Skeletal muscle tissue (tissue), 4 donors: Measurements from ENCODE around the gene TUBB4B. TPM values are rescaled to one million over a fixed set of nuclear protein-coding genes. Genes with fewer than 3 reads are reported as not detected.
"Not testable (repeated sequence)": the region's sequence is repeated elsewhere in the genome, so short reads cannot be mapped to it uniquely, and the experiment has no call there.

Experiments
- H3K27ac ChIP-seq: one replicate; pipeline ENCODE4 v1.7.0; 2013; ENCODE audit warnings: mild to moderate bottlenecking, low read depth, low read length, inconsistent platforms
- H3K27me3 ChIP-seq, 3 donors: one replicate each; pipeline ENCODE4 v1.7.0; 2013; ENCODE audit warnings: low read length in 3 of 3; ENCODE audit not compliant: control insufficient read depth in 3 of 3, insufficient read depth in 3 of 3
- H3K36me3 ChIP-seq, 3 donors: one replicate each; pipeline ENCODE4 v1.7.0; 2013; ENCODE audit warnings: low read length in 3 of 3; ENCODE audit not compliant: control insufficient read depth in 3 of 3, insufficient read depth in 3 of 3
- H3K4me1 ChIP-seq, 3 donors: one replicate each; pipeline ENCODE4 v1.7.0; 2013; ENCODE audit warnings: low read length in 3 of 3, mild to moderate bottlenecking in 3 of 3; ENCODE audit not compliant: control insufficient read depth in 3 of 3, insufficient read depth in 3 of 3
- H3K4me3 ChIP-seq, 3 donors: one replicate each; pipeline ENCODE4 v1.7.0; 2013; ENCODE audit warnings: low read length in 3 of 3
- H3K9ac ChIP-seq, 3 donors: one replicate each; pipeline ENCODE4 v1.7.0; 2013; ENCODE audit warnings: low read length in 3 of 3, mild to moderate bottlenecking in 3 of 3, moderate library complexity in 2 of 3, low read depth in 1 of 3
- H3K9me3 ChIP-seq, 3 donors: one replicate each; pipeline ENCODE4 v1.7.0; 2013; ENCODE audit warnings: low read length in 3 of 3; ENCODE audit not compliant: control insufficient read depth in 3 of 3
- total RNA-seq: library from RNA; depleted of rRNA; stranded (reverse); fragments of >200 nt; gene quantifications from one replicate; pipeline ENCODE4 v1.2.3, GENCODE V29; 2014
- donor health status: Osteomylitis.

TUBB4B gene
- total RNA-seq, 1 donor from 2014 or later = 97.1 TPM

- Histone ChIP-seq H3K4me1 (peaks cover 37 to 47% (median 43%) of the 10 kb centered on the region in 3 donors), H3K27ac (peak overlapping the region; percentile 81)
Observed at GRCh38 chr9:137236936-137237421, 4.1 kb upstream of the TUBB4B start.

GRCh38 chr9:137237759-137238726 lies 3.0 kb upstream of the TUBB4B start:
- Histone ChIP-seq H3K36me3 (peaks cover 10 to 14% (median 12%) of the 10 kb centered on the region in 3 donors), H3K9ac (peak overlapping the region; percentile 64 to 74 (median 68)), H3K27ac (peak overlapping the region; percentile 81), H3K27me3 (peaks cover 0 to 17% (median 9%) of the 10 kb centered on the region in 3 donors), H3K4me3 (peak overlapping the region in 1 of 3 donors; percentile 43), H3K9me3 (no peaks in the 10 kb centered on the region), H3K4me1 (peaks cover 47 to 58% (median 52%) of the 10 kb centered on the region in 3 donors)

More at GRCh38 chr9:137236936-137237421, 4.1 kb upstream of the TUBB4B start:
- Histone ChIP-seq H3K36me3 (peaks cover under 1 to 4% (median 1%) of the 10 kb centered on the region in 3 donors), H3K27me3 (peaks cover 0 to 21% (median 16%) of the 10 kb centered on the region in 3 donors), H3K9me3 (no peaks in the 10 kb centered on the region), H3K9ac (peak overlapping the region; percentile 64 to 74 (median 68)), H3K4me3 (peak overlapping the region; percentile 48 to 64 (median 61))

GRCh38 chr9:137239541-137240200 lies 1.4 kb upstream of the TUBB4B start:
- H3K27me3 ChIP-seq, H3K9me3 ChIP-seq: not testable (repeated sequence)
- Histone ChIP-seq H3K9ac (peak overlapping the region; percentile 74 to 88 (median 75)), H3K4me3 (peak overlapping the region; percentile 60 to 80 (median 79)), H3K36me3 (peaks cover 18 to 24% (median 20%) of the 10 kb centered on the region in 3 donors), H3K4me1 (peaks cover 64 to 74% (median 66%) of the 10 kb centered on the region in 3 donors), H3K27ac (peak overlapping the region; percentile 95)

- H3K27ac ChIP-seq = peak overlapping the region; percentile 95
- peaks cover 0 to 3% (median 0%) of the 10 kb centered on the region in 3 donors for H3K27me3 ChIP-seq
- H3K9me3 ChIP-seq = no peaks in the 10 kb centered on the region
- H3K4me3 ChIP-seq = peak overlapping the region; percentile 60 to 80 (median 79)
- H3K9ac ChIP-seq = peak overlapping the region; percentile 74 to 88 (median 75)
- H3K4me1 ChIP-seq = peaks cover 67 to 78% (median 69%) of the 10 kb centered on the region in 3 donors
- peaks cover 18 to 24% (median 20%) of the 10 kb centered on the region in 3 donors for H3K36me3 ChIP-seq
Observed at GRCh38 chr9:137240318-137240840, 708 bp upstream of the TUBB4B start.

- Histone ChIP-seq H3K4me1 (peaks cover 55 to 74% (median 65%) of the 10 kb centered on the region in 3 donors), H3K27ac (peak overlapping the region; percentile 84), H3K4me3 (peak overlapping the region; percentile 51 to 83 (median 83)), H3K9ac (peak overlapping the region; percentile 88 to 91 (median 90)), H3K9me3 (no peaks in the 10 kb centered on the region), H3K36me3 (peaks cover 18 to 24% (median 20%) of the 10 kb centered on the region in 3 donors), H3K27me3 (no peaks in the 10 kb centered on the region)
Observed at GRCh38 chr9:137241490-137242268, 592 bp downstream of the TUBB4B start.

GRCh38 chr9:137242269-137243203 lies 1.4 kb downstream of the TUBB4B start:
- Histone ChIP-seq H3K27ac (peak overlapping the region; percentile 84), H3K4me1 (peaks cover 47 to 74% (median 64%) of the 10 kb centered on the region in 3 donors), H3K9me3 (no peaks in the 10 kb centered on the region), H3K27me3 (no peaks in the 10 kb centered on the region), H3K4me3 (peak overlapping the region; percentile 51 to 83 (median 83)), H3K9ac (peak overlapping the region; percentile 88 to 91 (median 90)), H3K36me3 (peaks cover 18 to 24% (median 20%) of the 10 kb centered on the region in 3 donors)

GRCh38 chr9:137243266-137243625 lies 2.2 kb downstream of the TUBB4B start:
- H3K9ac ChIP-seq = peak overlapping the region in 2 of 3 donors; percentile 20 to 90
- H3K27me3 ChIP-seq, H3K9me3 ChIP-seq: not testable (repeated sequence)
- H3K4me3 ChIP-seq = peak overlapping the region in 1 of 3 donors; percentile 17
- H3K36me3 ChIP-seq = peaks cover 18 to 24% (median 20%) of the 10 kb centered on the region in 3 donors
- peak overlapping the region; percentile 7 for H3K27ac ChIP-seq
- peaks cover 45 to 73% (median 62%) of the 10 kb centered on the region in 3 donors for H3K4me1 ChIP-seq

- Histone ChIP-seq H3K27ac (peak overlapping the region; percentile 7), H3K36me3 (peaks cover 18 to 24% (median 20%) of the 10 kb centered on the region in 3 donors), H3K9me3 (no peaks in the 10 kb centered on the region), H3K4me3 (peak overlapping the region in 1 of 3 donors; percentile 17), H3K4me1 (peaks cover 39 to 67% (median 55%) of the 10 kb centered on the region in 3 donors), H3K27me3 (no peaks in the 10 kb centered on the region), H3K9ac (peak overlapping the region; percentile 20 to 69 (median 24))
Observed at GRCh38 chr9:137243626-137244485, 2.8 kb downstream of the TUBB4B start.
